Measurements from ENCODE around the gene CCDC177.

GRCh38 chr14:69560826-69561225 is 13.8 kb downstream of the CCDC177 start:
- TF ChIP-seq CTCF (conservative IDR thresholded peaks at IDR 0.05; ENCODE audit: low read depth, low read length), result no peak
- no peak for TF ChIP-seq EZH2 (IDR thresholded peaks at IDR 0.05; ENCODE audit: borderline replicate concordance, low read depth, low read length, poor library complexity, severe bottlenecking)
